Stimulated activated CD4-positive, alpha-beta T cell treated with anti-CD3 and anti-CD28 coated beads, TNF-alpha, amount 100 ng/mL, for 1 hour (primary cell): ENCODE results near the gene SURF1.
"Not testable (repeated sequence)": the region's sequence is repeated elsewhere in the genome, so short reads cannot be mapped to it uniquely, and the experiment has no call there.

Source experiments
- DNase-seq, 3 donors: peaks; one replicate each; pipeline ENCODE4 v3.0.0-alpha.2; 2020; ENCODE audit warnings: low read depth in 3 of 3, low spot score in 1 of 3

SURF1 gene

GRCh38 chr9:133356391-133357091, at the start of gene SURF1, which contains the start of gene SURF2:
SURF1 (minus strand) TSS chr9:133356487; CDS start chr9:133356453, 34 bp downstream.
SURF2 (plus strand) TSS chr9:133356550; CDS start chr9:133356593, 43 bp downstream.
- DNase-seq: peak; percentile 61 to 91 (median 75)

GRCh38 chr9:133405508-133406438, 49.5 kb upstream of the SURF1 start:
- no peak for DNase-seq

- no peak for DNase-seq
These were observed 48.2 kb upstream of the SURF1 start for GRCh38 chr9:133404454-133405002.

- peak; percentile 21 to 46 (median 46) for DNase-seq
These were observed 47.6 kb upstream of the SURF1 start for GRCh38 chr9:133403766-133404453.

- no peak for DNase-seq
These were observed 46.4 kb upstream of the SURF1 start for GRCh38 chr9:133402689-133403088.

GRCh38 chr9:133401588-133401987, 45.3 kb upstream of the SURF1 start:
- no peak for DNase-seq

GRCh38 chr9:133400292-133400691, 44.0 kb upstream of the SURF1 start:
- no peak for DNase-seq

- DNase-seq: no peak
These were observed 41.6 kb upstream of the SURF1 start for GRCh38 chr9:133397895-133398294.

GRCh38 chr9:133397370-133397769, 41.1 kb upstream of the SURF1 start:
- no peak for DNase-seq

GRCh38 chr9:133396952-133397351, 40.7 kb upstream of the SURF1 start:
- DNase-seq: no peak

GRCh38 chr9:133394687-133395271, 38.5 kb upstream of the SURF1 start:
- DNase-seq: no peak

- DNase-seq: no peak
These were observed 37.1 kb upstream of the SURF1 start for GRCh38 chr9:133393399-133393798.

GRCh38 chr9:133392308-133392707, 36.0 kb upstream of the SURF1 start:
- DNase-seq: not testable (repeated sequence)

- not testable (repeated sequence) for DNase-seq
These were observed 35.2 kb upstream of the SURF1 start for GRCh38 chr9:133391449-133391848.

- no peak for DNase-seq
These were observed 34.4 kb upstream of the SURF1 start for GRCh38 chr9:133390713-133391112.

- no peak for DNase-seq
These were observed 33.3 kb upstream of the SURF1 start for GRCh38 chr9:133389562-133389961.

GRCh38 chr9:133389025-133389557, 32.8 kb upstream of the SURF1 start:
- DNase-seq: no peak

- DNase-seq: no peak
These were observed 31.4 kb upstream of the SURF1 start for GRCh38 chr9:133387680-133388079.

- DNase-seq: no peak
These were observed 30.1 kb upstream of the SURF1 start for GRCh38 chr9:133386338-133386737.

GRCh38 chr9:133385452-133385851, 29.2 kb upstream of the SURF1 start:
- no peak for DNase-seq
